TTC549 (cell line): Measurements from ENCODE around the gene HADHA.

Experiments
- FAIRE-seq: peaks from 2 replicates; lab custom pipeline; 2012; peaks lifted over from hg19 to GRCh38; lab: Jason Lieb, UNC

HADHA gene

GRCh38 chr2:26191316-26192159 lies 52.9 kb downstream of the HADHA start:
- no peak for FAIRE-seq

- FAIRE-seq, result no peak
Measured at GRCh38 chr2:26190369-26190768, 54.1 kb downstream of the HADHA start.

GRCh38 chr2:26189751-26190150 lies 54.7 kb downstream of the HADHA start:
- FAIRE-seq, result no peak

GRCh38 chr2:26189123-26189522 lies 55.3 kb downstream of the HADHA start:
- no peak for FAIRE-seq

- FAIRE-seq, result no peak
Measured at GRCh38 chr2:26187537-26188104, 56.8 kb downstream of the HADHA start.

GRCh38 chr2:26187114-26187513 lies 57.3 kb downstream of the HADHA start:
- no peak for FAIRE-seq

GRCh38 chr2:26185954-26186770 lies 58.3 kb downstream of the HADHA start:
- no peak for FAIRE-seq

GRCh38 chr2:26185304-26185928 lies 59.0 kb downstream of the HADHA start:
- FAIRE-seq, result no peak

- no peak for FAIRE-seq
Measured at GRCh38 chr2:26184555-26185303, 59.7 kb downstream of the HADHA start.

GRCh38 chr2:26184121-26184520 lies 60.3 kb downstream of the HADHA start:
- FAIRE-seq, result no peak

- FAIRE-seq, result no peak
Measured at GRCh38 chr2:26182887-26183630, 61.4 kb downstream of the HADHA start.

GRCh38 chr2:26182441-26182840 lies 62.0 kb downstream of the HADHA start:
- no peak for FAIRE-seq

GRCh38 chr2:26179446-26179913 lies 65.0 kb downstream of the HADHA start:
- FAIRE-seq, result no peak

- FAIRE-seq, result no peak
Measured at GRCh38 chr2:26178746-26179436, 65.5 kb downstream of the HADHA start.

- FAIRE-seq, result no peak
Measured at GRCh38 chr2:26178246-26178645, 66.2 kb downstream of the HADHA start.

GRCh38 chr2:26177122-26177521 lies 67.3 kb downstream of the HADHA start:
- no peak for FAIRE-seq

GRCh38 chr2:26176279-26176615 lies 68.2 kb downstream of the HADHA start:
- no peak for FAIRE-seq

GRCh38 chr2:26175466-26176278 lies 68.8 kb downstream of the HADHA start:
- no peak for FAIRE-seq

- FAIRE-seq, result no peak
Measured at GRCh38 chr2:26174691-26175465, 69.6 kb downstream of the HADHA start.
